22Rv1 (cell line): ENCODE results near the gene MED26.

Source experiments
- CTCF ChIP-seq: fragments of 450-650 bp; IDR thresholded peaks from 2 replicates; pipeline ENCODE4 v1.5.1; 2017; ENCODE audit warnings: mild to moderate bottlenecking
- ZFX ChIP-seq: fragments of 450-650 bp; IDR thresholded peaks from 2 replicates; pipeline ENCODE4 v1.6.1; 2017; ENCODE audit warnings: antibody characterized with exemption, borderline replicate concordance

GRCh38 chr19:16564842-16565241 lies 63.2 kb downstream of the MED26 start:
- TF ChIP-seq CTCF (peak; percentile 11; the same call in 1 of the 2 replicates), ZFX (no peak)
